Measurements from ENCODE around the gene ZNF658.
"Not testable (repeated sequence)": the region's sequence is repeated elsewhere in the genome, so short reads cannot be mapped to it uniquely, and the experiment has no call there.

Gene ZNF658

DNA sequence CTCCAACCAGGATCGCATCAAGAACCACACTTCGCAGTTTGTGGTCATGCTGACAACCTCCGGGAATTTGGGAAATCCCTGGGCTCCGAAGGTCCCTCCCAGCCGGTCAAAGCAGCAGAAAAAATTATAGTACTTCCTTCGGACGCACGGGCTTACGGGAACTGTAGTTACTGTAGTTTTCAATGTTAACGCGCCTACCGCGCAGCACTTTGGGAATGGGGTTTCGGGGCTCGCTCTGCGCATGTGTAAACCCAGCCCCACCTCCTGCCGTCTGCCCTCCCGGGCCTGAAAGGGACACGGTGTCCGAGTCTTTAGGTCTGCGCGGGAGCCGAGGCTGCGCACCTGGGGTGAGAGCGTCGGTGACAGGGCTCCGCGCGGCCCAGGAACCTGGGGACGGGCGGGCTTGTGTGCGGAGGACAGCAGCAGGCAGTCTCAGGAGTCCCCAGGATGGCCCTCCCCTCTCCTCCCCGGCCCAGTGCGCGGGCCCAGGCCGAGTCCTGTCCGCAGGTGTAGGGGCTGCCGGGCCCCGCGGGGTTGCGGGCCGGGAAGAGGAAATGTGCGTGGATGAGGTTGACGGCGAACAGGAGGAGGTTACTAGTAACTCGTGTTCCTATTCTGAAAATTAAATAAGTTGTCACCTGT lies at the start of gene ZNF658:
Gene ZNF658 (plus strand): TSS at position 236 of the 642 bp plus-strand sequence. CDS start 2,837 bp downstream, outside the sequence.
- DNase-seq: not testable (repeated sequence)

DNA sequence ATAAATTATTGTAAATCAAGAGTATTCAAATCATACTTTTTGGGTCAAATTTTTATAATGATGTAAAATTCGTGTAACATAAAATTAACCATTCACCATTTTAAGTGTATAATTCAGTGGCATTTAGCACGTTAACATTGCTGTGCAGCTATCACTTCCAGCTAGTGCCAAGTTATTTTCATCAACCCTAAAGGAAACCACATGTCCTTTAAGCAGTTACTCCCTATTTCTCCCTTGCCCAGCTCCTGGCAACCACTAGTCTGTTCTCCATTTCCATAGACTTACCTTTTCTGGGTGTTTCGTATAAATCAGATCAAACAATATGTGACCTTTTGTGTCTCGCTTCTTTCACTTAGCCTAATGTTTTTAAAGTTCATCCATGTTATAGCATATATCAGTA lies 38.8 kb upstream of the ZNF658 start:
- not testable (repeated sequence) for DNase-seq

DNA sequence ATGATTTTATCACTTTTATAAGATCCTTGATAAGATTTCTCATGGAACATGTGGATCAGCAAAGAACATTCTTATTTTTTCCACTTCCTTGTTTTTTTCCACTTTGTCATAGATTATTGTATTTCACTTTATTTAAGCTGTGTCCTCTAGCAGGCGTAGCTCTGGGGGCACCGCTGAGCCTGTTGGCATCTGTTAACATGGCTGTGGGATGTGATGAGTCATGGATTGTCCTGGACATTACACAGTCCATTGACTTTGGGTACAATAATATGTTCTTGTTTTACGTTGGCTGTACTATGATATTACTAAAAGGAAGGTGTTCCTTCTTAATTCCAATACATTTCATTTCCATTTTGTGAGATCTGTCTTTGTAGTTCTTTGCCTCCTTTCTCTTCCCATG lies 31.9 kb upstream of the ZNF658 start:
- DNase-seq: not testable (repeated sequence)

DNA sequence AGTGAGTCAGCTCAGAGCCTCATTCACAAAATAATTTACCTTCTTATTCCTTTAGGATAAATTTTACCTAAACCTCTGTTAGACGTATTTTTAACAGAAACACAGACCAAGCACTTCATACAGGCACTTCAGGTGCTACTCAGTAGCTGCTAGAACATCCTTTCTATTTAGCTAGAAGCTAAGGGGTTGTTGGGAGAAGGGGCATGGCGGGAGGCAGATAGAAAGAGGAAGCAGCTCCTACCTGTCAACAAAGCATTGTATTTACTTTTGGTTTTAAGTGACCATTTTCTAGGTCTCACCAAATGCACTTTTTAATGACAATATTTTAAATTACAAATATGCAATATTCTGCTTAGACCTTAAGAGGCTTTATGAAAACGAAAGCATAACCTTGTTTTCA lies 19.9 kb upstream of the ZNF658 start:
- DNase-seq: not testable (repeated sequence)

DNA sequence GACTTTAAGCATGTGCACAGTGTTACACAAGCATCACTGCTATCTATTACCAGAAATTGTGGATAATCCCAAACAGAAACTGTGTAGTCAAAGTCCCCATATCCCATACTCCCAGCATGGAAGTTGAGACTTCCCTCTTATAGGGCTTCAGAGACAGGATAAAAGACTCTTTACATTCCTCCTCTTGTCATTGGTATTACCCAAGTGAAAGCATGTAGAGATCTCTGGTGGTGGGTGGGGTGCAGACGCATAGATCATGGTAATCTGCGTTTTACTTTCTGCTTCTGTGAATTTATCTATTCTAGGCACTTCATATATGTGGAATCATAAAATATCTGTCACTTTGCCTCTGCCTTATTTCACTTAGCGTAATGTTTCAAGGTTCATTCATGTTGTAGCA lies 18.7 kb upstream of the ZNF658 start:
- DNase-seq: not testable (repeated sequence)

DNA sequence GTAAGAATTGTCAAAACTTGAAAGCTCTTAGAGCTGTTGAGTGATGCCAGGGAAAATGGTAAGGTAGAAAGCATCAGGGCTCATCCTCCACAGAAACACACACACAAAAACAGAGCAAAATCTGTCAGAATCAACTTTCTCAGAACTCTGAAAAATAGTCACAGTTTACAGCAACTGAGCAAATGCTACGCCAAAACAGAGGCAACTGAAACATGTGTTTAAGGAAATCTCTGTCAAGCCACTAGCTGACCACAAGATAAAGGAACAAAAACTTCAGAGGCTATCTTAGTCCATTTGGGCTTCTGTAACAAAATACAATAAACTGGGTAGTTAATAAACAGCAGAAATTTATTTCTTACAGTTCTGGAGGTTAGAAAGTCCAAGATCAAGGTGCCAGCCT lies 10.2 kb upstream of the ZNF658 start:
- DNase-seq: not testable (repeated sequence)

DNA sequence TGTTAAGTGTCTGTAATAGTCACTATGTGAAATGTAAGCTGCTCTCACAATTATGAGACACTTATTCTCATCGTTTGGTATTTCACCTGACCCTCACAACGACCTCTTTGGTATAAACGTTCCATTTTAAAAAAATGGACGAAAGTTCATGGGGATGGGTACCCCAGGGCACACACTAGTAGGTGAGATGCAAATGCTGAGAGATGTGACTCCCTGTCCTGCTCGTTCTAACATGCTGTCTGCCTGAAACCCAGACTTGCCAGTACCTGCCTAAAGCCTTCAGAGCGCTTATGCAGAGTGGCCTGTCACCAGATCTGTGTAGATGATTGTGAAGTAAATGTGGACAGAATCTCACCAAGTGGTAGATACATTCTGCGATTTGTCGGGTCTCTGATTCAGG lies 616 bp downstream of the ZNF658 start:
- DNase-seq: not testable (repeated sequence)

DNA sequence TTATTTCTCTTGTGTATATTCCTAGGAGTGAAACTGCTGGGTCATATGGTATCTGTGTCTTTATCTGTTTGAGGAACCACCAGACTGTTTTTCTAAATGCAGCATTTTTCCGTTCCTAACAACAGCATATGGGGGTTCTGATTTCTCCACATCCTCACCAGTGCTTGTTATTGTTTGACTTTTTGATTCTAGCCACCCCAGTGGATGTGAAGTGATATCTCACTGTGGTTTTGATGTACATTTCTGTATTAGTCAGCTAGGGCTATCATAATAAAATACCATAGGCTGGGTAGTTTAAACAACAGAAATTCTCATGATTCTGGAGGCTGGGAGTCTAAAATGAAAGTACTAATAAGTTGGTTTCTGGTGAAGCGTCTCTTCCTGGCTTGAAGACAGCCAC lies 9.0 kb downstream of the ZNF658 start:
- DNase-seq: not testable (repeated sequence)

DNA sequence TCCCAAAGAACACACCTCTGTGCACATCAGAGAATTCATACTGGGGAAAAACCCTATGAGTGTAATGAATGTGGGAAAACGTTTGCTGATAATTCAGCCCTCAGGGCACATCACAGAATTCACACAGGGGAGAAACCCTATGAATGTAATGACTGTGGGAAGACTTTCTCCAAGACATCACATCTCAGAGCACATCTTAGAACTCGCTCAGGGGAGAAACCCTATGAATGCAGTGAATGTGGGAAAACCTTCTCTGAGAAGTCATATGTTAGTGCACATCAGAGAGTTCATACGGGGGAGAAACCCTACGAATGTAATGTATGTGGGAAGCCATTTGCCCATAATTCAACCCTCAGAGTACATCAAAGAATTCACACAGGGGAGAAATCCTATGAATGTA lies 19.5 kb downstream of the ZNF658 start:
- not testable (repeated sequence) for DNase-seq

DNA sequence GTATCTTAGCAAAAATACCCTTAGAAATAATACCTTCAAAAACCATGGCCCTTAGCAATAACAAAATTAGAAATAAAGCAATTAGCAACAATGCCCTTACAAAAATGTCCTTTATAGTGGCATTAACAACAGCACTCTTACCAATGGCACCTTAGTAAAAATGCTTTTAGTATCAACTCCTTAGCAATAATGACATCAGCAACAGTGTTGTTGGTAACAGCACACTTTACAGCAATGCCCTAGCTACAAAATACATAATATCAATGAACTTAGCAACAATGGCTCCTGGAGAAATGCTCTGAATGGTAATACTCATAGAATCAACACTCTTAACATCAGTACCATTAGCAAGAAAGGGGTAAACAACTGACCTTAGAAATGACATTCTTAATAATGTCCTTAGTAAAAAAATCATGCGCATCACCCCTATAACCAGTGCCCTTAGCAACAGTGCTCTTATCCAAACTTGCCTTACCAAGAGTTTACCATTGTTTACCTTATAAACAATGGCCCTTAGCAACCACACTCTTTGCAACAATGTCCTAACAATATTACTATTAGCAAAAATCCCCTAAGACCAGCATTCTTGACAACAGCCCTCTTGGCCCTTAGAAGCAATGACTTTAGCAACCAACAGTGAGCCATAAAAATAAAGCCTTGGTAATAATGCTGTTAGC lies 35.8 kb downstream of the ZNF658 start:
- DNase-seq: not testable (repeated sequence)

DNA sequence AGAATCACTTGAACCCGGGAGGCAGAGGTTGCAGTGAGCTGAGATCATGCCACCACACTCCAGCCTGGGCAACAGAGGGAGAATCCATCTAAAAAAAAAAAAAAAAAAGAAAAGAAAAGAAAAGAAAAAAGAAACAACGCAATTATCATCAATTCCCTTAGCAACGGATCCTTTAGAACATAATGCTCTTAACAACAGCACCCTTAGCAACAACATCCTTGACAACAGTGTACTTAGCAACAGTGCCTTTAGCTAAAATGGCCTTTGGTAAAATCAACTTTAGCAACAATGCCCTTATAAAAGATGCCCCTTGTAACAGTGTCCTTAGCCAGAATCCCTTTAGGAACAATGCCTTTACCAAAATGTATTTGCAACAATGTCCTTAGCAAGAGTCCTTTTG lies 37.1 kb downstream of the ZNF658 start:
- not testable (repeated sequence) for DNase-seq

DNA sequence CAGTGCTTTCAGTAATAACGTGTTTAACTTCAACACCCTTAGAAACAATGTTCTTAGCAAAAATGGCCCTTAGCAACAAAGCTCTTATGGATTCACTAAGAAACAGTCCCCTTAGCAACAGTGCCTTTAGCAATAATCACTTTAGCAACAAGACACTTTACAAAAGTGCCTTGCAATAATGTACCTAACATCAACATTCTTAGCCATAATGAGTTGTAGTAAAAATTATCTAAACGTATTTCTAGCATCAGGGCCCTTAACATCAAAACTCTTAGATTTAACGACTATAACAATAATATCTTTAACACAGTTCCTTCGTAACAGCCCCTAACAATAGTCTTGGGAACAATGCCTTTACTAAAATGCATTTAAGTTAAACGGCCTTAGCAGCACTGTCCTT lies 37.8 kb downstream of the ZNF658 start:
- not testable (repeated sequence) for DNase-seq

DNA sequence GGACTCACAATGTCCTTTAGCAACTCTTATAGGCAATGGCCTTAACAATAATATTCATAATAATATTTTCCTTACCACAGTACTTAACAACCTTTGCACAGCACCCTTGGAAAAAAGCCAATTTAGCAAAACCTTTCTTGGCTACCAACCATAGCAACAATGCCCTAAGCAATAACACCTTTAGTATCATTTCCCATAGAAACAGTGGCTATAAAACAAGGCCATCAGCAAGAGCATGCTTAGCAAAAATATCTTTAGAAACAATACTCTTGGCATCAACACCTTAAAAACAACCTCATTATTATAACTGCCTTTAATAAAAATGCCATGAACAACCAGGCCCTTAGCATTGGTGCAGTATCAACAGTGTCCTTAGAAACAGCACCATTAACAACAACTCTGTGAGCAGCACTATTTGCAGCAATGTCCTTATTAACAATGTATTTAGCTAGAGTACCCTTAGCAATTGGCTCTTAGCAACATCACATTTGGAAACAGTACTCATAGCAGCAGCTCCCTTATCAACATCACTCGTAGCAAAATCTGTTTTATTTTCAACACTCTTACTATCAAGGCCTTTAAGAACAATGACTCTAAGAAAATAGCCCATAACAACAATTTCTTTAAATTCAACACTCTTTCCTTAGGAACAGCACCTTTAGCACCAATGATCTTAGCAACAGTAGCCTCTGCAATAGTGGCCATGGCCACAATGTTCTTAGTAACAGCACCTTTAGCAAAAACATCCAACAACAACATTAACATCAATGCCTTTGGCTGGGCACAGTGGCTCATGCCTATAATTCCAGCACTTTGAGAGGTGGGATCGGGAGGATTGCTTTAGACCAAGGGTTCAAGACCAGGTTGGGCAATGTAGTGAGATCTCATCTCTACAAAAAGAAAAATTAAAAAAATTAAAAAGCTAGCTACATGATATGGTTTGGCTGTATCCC lies 39.6 kb downstream of the ZNF658 start:
- DNase-seq: not testable (repeated sequence)

DNA sequence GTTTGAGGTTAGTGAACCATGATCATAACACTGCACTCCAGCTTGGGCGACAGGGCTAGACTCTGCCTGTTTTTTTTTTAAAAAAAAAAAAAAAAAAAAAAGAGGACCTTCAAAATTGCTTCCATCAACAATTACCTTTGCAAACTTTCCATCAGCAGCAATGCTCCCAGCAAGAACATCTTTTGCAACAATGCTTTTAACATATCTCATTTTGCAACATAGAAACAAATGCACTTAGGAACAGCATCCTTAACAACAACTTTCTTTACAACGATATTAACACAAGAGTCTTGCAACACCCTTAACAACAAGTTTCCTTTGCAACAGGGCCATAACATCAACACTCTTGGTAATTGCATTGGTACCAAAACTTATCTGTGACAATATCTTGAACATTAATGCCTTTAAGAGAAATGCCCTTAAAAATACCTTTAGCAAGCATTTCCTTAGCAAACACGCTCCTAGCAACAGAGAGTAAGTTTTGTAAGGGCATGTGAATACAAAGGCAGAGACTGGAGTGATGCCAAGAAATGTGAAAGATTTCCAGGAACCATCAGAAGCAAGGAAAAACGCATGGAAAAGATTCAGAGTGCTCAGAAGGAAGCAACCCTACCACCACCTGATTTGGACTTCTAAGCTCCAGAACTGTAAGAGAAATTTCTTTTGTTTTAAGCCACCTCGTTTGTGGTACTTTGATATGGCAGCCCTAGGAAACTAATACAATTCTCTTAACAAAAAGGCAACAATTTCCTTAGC lies 42.1 kb downstream of the ZNF658 start:
- not testable (repeated sequence) for DNase-seq

DNA sequence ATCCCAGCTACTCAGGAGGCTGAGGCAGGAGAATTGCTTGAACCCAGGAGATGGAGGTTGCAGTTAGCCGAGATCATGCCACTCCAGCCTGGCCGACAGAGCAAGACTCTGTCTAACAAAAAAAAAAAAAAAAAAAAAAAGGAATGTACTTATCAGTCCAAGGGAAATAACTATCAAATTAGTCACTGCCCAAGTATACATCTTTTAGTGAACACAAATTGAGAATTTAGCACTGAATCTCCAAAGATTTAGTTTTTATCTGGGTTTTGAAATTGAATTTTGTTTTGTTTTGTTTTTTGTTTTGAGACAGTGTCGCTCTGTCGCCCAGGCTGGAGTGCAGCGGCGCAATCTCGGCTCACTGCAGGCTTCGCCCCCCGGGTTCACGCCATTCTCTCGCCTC lies 52.1 kb downstream of the ZNF658 start:
- not testable (repeated sequence) for DNase-seq
